ENCODE data around the gene FAM241A. TPM values are rescaled to one million over a fixed set of nuclear protein-coding genes. Genes with fewer than 3 reads are reported as not detected.

The FAM241A gene
- 0.47 and 1.1 TPM in 2 replicates for total RNA-seq (ENCODE audit: low replicate concordance)

DNA sequence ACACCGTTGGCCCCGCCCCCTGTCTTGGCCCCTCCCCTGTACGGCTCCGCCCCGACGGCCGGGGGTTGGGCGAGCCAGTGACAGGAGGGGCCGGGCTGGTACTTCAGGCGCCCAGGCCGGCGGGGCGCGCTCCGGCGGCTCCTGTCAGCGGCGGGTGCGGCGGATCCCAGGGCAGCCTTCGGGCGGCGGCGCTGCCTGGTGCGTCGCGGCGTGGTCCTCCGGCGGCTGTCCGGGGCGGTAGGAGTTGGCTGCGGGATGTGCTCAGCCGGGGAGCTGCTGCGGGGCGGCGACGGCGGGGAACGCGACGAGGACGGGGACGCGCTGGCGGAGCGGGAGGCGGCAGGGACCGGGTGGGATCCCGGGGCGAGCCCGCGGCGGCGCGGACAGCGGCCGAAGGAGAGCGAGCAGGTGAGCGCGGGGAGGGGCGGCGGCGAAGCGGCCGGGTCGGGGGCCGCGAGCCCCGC, at the start of gene FAM241A:
Gene FAM241A, plus strand, starts transcription at position 129 of the 464 bp plus-strand sequence. Its CDS starts 127 bp downstream, at position 256.

DNA sequence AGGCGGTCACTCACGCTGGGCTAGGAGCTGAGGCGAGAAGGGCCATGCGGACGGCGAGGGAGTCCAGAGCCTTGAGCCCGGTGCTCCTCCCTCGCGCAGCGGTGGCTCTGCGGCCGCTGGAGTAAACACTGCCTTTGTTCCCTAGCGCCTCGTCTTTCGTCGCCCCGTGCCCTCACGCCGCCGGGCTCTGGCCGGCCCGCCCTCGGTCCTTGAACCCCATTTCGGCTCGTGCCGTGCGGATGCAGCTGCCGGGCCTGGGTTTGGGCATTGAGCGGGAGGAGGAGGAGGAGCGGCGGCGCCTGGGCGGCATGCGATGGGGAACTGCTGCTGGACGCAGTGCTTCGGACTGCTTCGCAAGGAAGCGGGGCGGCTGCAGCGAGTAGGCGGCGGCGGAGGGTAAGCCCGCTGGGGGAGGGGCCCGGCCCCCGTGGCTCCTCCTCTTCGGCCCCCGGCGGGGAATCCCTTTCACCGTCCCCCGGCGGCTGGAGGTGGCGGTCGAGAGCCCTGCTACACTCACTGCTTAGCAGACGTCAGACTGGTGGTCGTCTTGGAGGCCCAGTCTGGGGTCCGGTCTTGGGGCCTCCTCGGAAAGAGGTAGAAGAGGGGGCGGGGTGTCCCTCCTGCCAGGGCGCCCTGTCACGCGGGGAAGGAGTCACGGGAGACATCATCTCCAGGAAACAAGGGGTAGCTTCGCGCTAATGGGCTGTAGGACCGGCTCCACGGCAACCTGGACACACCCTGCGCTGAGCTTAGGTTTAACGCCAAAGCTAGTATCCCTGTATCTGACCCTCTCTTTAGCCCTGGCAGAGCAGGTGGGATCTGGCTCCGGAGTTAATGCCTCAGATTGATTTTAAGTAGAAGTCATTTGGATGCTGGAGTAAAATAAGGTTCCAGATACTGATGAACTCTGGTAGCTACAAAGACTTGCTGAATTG, 86.8 kb downstream of the FAM241A start, which contains the start of gene AP1AR:
Gene AP1AR, plus strand, starts transcription at position 9 of the 935 bp plus-strand sequence. Its CDS starts 305 bp downstream, at position 314.

Other genes starting within 250 kb of the FAM241A start
- gene AP1AR, start 86.3 kb downstream of the FAM241A start, total RNA-seq (ENCODE audit: low replicate concordance), result 11.6 and 29.8 TPM in 2 replicates
- 2.2 and 7.4 TPM in 2 replicates for gene TIFA, start 140.4 kb downstream of the FAM241A start, total RNA-seq (ENCODE audit: low replicate concordance)
- gene ALPK1, start 151.9 kb downstream of the FAM241A start, total RNA-seq (ENCODE audit: low replicate concordance), result 11.6 and 14.6 TPM in 2 replicates